Measurements from ENCODE around the gene USP21. TPM values are rescaled to one million over a fixed set of nuclear protein-coding genes. Genes with fewer than 3 reads are reported as not detected.

USP21 gene
- total RNA-seq, 2 donors from 2014 or later: 21.2 to 29.0 TPM

GRCh38 chr1:161196521-161197451 lies 37.5 kb downstream of the USP21 start:
- H3K4me3 Mint-ChIP-seq: peak overlapping the region; percentile 2
- H3K9me3 Mint-ChIP-seq: no peaks in the 10 kb centered on the region
- no peaks in the 10 kb centered on the region for H3K27me3 Mint-ChIP-seq
- H3K27ac Mint-ChIP-seq: peak overlapping the region; percentile 78 to 82
- DNase-seq (ENCODE audit: low spot score) (no peak), ATAC-seq (no peak)
- peaks cover 62 to 75% of the 10 kb centered on the region in 2 donors for H3K4me1 Mint-ChIP-seq (ENCODE audit: low read depth in 2 of 2)
- H3K36me3 Mint-ChIP-seq: no peaks in the 10 kb centered on the region

- Mint-ChIP-seq H3K27ac (peak overlapping the region; percentile 39 to 82), H3K4me1 (ENCODE audit: low read depth in 2 of 2) (peaks cover 56 to 74% of the 10 kb centered on the region in 2 donors), H3K4me3 (peak overlapping the region; percentile 2), H3K36me3 (no peaks in the 10 kb centered on the region), H3K9me3 (no peaks in the 10 kb centered on the region), H3K27me3 (no peaks in the 10 kb centered on the region)
- peak; percentile 54 for DNase-seq (ENCODE audit: low spot score)
- no peak for ATAC-seq
Observed at GRCh38 chr1:161197560-161198193, 38.4 kb downstream of the USP21 start.

- no peak overlapping the region for H3K4me3 Mint-ChIP-seq
- ATAC-seq (no peak), DNase-seq (ENCODE audit: low spot score) (peak; percentile 48)
- H3K36me3 Mint-ChIP-seq: no peaks in the 10 kb centered on the region
- H3K27me3 Mint-ChIP-seq: no peaks in the 10 kb centered on the region
- H3K9me3 Mint-ChIP-seq: no peaks in the 10 kb centered on the region
- peak overlapping the region in 1 of 2 donors; percentile 96 for H3K27ac Mint-ChIP-seq
- H3K4me1 Mint-ChIP-seq (ENCODE audit: low read depth in 2 of 2): peaks cover 52 to 67% of the 10 kb centered on the region in 2 donors
Observed at GRCh38 chr1:161198194-161198896, 39.0 kb downstream of the USP21 start.

- Mint-ChIP-seq H3K4me1 (ENCODE audit: low read depth in 2 of 2) (peaks cover 56 to 64% of the 10 kb centered on the region in 2 donors), H3K36me3 (peaks cover under 1% of the 10 kb centered on the region), H3K27ac (peak within 1 kb of the TSS; percentile 92 to 96), H3K27me3 (no peaks in the 10 kb centered on the region), H3K9me3 (no peaks in the 10 kb centered on the region), H3K4me3 (peak within 1 kb of the TSS; percentile 92)
- DNase-seq (ENCODE audit: low spot score) (peak; percentile 15), ATAC-seq (no peak)
Observed at GRCh38 chr1:161198897-161199431, 39.7 kb downstream of the USP21 start, which contains the start of gene ADAMTS4. ADAMTS4 (minus strand) TSS chr1:161199054; CDS start chr1:161198627, 427 bp downstream.

GRCh38 chr1:161199506-161200139 lies 40.3 kb downstream of the USP21 start:
- Mint-ChIP-seq H3K27me3 (no peaks in the 10 kb centered on the region), H3K9me3 (no peaks in the 10 kb centered on the region), H3K4me1 (ENCODE audit: low read depth in 2 of 2) (peaks cover 60 to 66% of the 10 kb centered on the region in 2 donors), H3K36me3 (peaks cover 7% of the 10 kb centered on the region), H3K27ac (peak overlapping the region; percentile 92 to 96), H3K4me3 (peak overlapping the region; percentile 92)
- DNase-seq (ENCODE audit: low spot score) (peak; percentile 54), ATAC-seq (no peak)

GRCh38 chr1:161200421-161200991 lies 41.2 kb downstream of the USP21 start:
- Mint-ChIP-seq H3K36me3 (peaks cover 8% of the 10 kb centered on the region), H3K4me1 (ENCODE audit: low read depth in 2 of 2) (peaks cover 57 to 62% of the 10 kb centered on the region in 2 donors), H3K27me3 (no peaks in the 10 kb centered on the region), H3K27ac (peak overlapping the region; percentile 92 to 96), H3K9me3 (no peaks in the 10 kb centered on the region), H3K4me3 (peak overlapping the region; percentile 92)
- peak; percentile 68 for DNase-seq (ENCODE audit: low spot score)
- ATAC-seq: no peak

- H3K27ac Mint-ChIP-seq: peak overlapping the region; percentile 92 to 96
- no peak for ATAC-seq
Observed at GRCh38 chr1:161200992-161201835, 41.9 kb downstream of the USP21 start.

GRCh38 chr1:161201836-161202712 lies 42.8 kb downstream of the USP21 start, which contains the start of gene NDUFS2:
NDUFS2 (plus strand) TSS chr1:161202367; CDS start chr1:161202386, 19 bp downstream.
- Mint-ChIP-seq H3K27ac (peak within 1 kb of the TSS; percentile 92 to 96), H3K9me3 (no peaks in the 10 kb centered on the region), H3K36me3 (peaks cover 12% of the 10 kb centered on the region), H3K4me3 (peak within 1 kb of the TSS; percentile 92), H3K4me1 (ENCODE audit: low read depth in 2 of 2) (peaks cover 49 to 60% of the 10 kb centered on the region in 2 donors), H3K27me3 (no peaks in the 10 kb centered on the region)
- ATAC-seq: peak; percentile 98 to 99
- DNase-seq (ENCODE audit: low spot score): peak; percentile 97

More at GRCh38 chr1:161200992-161201835, 41.9 kb downstream of the USP21 start:
- H3K4me1 Mint-ChIP-seq (ENCODE audit: low read depth in 2 of 2): peaks cover 50 to 59% of the 10 kb centered on the region in 2 donors
- H3K4me3 Mint-ChIP-seq: peak overlapping the region; percentile 92
- DNase-seq (ENCODE audit: low spot score): peak; percentile 51
- H3K27me3 Mint-ChIP-seq: no peaks in the 10 kb centered on the region
- H3K36me3 Mint-ChIP-seq: peaks cover 11% of the 10 kb centered on the region
- H3K9me3 Mint-ChIP-seq: no peaks in the 10 kb centered on the region

GRCh38 chr1:161206411-161207140 lies 47.3 kb downstream of the USP21 start:
- Mint-ChIP-seq H3K4me1 (ENCODE audit: low read depth in 2 of 2) (peaks cover 32 to 38% of the 10 kb centered on the region in 2 donors), H3K36me3 (peaks cover 25% of the 10 kb centered on the region), H3K9me3 (no peaks in the 10 kb centered on the region), H3K27ac (peak overlapping the region in 1 of 2 donors; percentile 66), H3K4me3 (no peak overlapping the region), H3K27me3 (no peaks in the 10 kb centered on the region)
- DNase-seq (ENCODE audit: low spot score) (peak; percentile 55), ATAC-seq (no peak)

GRCh38 chr1:161207173-161207572 lies 47.9 kb downstream of the USP21 start:
- no peak for ATAC-seq
- no peaks in the 10 kb centered on the region for H3K9me3 Mint-ChIP-seq
- H3K36me3 Mint-ChIP-seq: peaks cover 29% of the 10 kb centered on the region
- H3K27me3 Mint-ChIP-seq: no peaks in the 10 kb centered on the region
- DNase-seq (ENCODE audit: low spot score): peak; percentile 16
- H3K4me3 Mint-ChIP-seq: no peak overlapping the region
- H3K4me1 Mint-ChIP-seq (ENCODE audit: low read depth in 2 of 2): peaks cover 28 to 32% of the 10 kb centered on the region in 2 donors
- no peak overlapping the region for H3K27ac Mint-ChIP-seq

All from natural killer cell treated with Interleukin-12 subunit alpha and Interleukin-12 subunit beta and Interleukin-15 and Interleukin-18, amount 100 ng/mL, for 72 hours (primary cell).